HL-60 (cell line): ENCODE measurements around the gene C1orf226.

ENCODE experiments used
- DNase-seq, 2 experiments: peaks; one replicate each; pipeline ENCODE4 v3.0.0-alpha.2; 2010 to 2020; ENCODE audit warnings: low read depth in 1 of 2, low spot score in 1 of 2
- H3K27ac ChIP-seq: fragments of 250-450 bp; sonication (Bioruptor Pico); replicated peaks from 2 replicates; pipeline ENCODE4 v1.5.1; 2020; ENCODE audit warnings: mild to moderate bottlenecking, moderate library complexity
- H3K27me3 ChIP-seq: fragments of 250-450 bp; sonication (Bioruptor Pico); 2 replicates; pipeline ENCODE4 v1.5.1; 2021; ENCODE audit warnings: mild to moderate bottlenecking, moderate library complexity; ENCODE audit not compliant: insufficient read depth, poor library complexity, severe bottlenecking
- H3K4me3 ChIP-seq: replicated peaks from 2 replicates; pipeline ENCODE4 v1.5.1; 2011; ENCODE audit warnings: mild to moderate bottlenecking, control low read depth, low read length; ENCODE audit not compliant: insufficient read depth
- GABPA ChIP-seq: IDR thresholded peaks from 2 replicates; pipeline ENCODE4 v1.6.1; 2012; ENCODE audit warnings: low read depth
- POLR2AphosphoS5 ChIP-seq: IDR thresholded peaks from 2 replicates; pipeline ENCODE4 v1.6.1; 2012; ENCODE audit warnings: low read depth
- REST ChIP-seq: IDR thresholded peaks from 2 replicates; pipeline ENCODE4 v1.6.1; 2012; ENCODE audit warnings: low read depth; ENCODE audit not compliant: insufficient replicate concordance
- SPI1 ChIP-seq: IDR thresholded peaks from 2 replicates; pipeline ENCODE4 v1.6.1; 2012; ENCODE audit warnings: low read depth, mild to moderate bottlenecking, borderline replicate concordance
- TF ChIP-seq, protein P1 (sequence below): IDR thresholded peaks from one replicate; pipeline ENCODE4 v1.5.1; 2011; ENCODE audit warnings: low read length, control low read depth, inconsistent platforms; ENCODE audit not compliant: insufficient read depth

Gene C1orf226

GRCh38 chr1:162384601-162385279 is 3.2 kb downstream of the C1orf226 start:
- H3K27ac ChIP-seq, result no peak overlapping the region
- DNase-seq, result no peak
- H3K27me3 ChIP-seq, result no peaks in the 10 kb centered on the region
- H3K4me3 ChIP-seq, result no peak overlapping the region
- TF ChIP-seq, protein P1, sequence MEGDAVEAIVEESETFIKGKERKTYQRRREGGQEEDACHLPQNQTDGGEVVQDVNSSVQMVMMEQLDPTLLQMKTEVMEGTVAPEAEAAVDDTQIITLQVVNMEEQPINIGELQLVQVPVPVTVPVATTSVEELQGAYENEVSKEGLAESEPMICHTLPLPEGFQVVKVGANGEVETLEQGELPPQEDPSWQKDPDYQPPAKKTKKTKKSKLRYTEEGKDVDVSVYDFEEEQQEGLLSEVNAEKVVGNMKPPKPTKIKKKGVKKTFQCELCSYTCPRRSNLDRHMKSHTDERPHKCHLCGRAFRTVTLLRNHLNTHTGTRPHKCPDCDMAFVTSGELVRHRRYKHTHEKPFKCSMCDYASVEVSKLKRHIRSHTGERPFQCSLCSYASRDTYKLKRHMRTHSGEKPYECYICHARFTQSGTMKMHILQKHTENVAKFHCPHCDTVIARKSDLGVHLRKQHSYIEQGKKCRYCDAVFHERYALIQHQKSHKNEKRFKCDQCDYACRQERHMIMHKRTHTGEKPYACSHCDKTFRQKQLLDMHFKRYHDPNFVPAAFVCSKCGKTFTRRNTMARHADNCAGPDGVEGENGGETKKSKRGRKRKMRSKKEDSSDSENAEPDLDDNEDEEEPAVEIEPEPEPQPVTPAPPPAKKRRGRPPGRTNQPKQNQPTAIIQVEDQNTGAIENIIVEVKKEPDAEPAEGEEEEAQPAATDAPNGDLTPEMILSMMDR, result no peak
- TF ChIP-seq GABPA (no peak), POLR2AphosphoS5 (no peak), SPI1 (no peak), REST (no peak)

GRCh38 chr1:162385280-162385623 is 3.7 kb downstream of the C1orf226 start:
- H3K4me3 ChIP-seq, result no peak overlapping the region
- H3K27ac ChIP-seq, result no peak overlapping the region
- TF ChIP-seq, protein P1, result no peak
- TF ChIP-seq POLR2AphosphoS5 (no peak), REST (no peak), SPI1 (no peak), GABPA (no peak)
- no peak for DNase-seq
- H3K27me3 ChIP-seq, result no peaks in the 10 kb centered on the region

- TF ChIP-seq, protein P1, result no peak
- TF ChIP-seq POLR2AphosphoS5 (no peak), SPI1 (no peak), REST (no peak), GABPA (no peak)
- Histone ChIP-seq H3K27me3 (no peaks in the 10 kb centered on the region), H3K4me3 (no peak overlapping the region), H3K27ac (no peak overlapping the region)
- no peak for DNase-seq
Measured at GRCh38 chr1:162385702-162386101, 4.2 kb downstream of the C1orf226 start.
